GM18519 (cell line): ENCODE results near the gene CDH2.
"Not testable (repeated sequence)": the region's sequence is repeated elsewhere in the genome, so short reads cannot be mapped to it uniquely, and the experiment has no call there.

Experiments used
- ATAC-seq: cut with Tn5 transposase; IDR thresholded peaks from one replicate; pipeline ENCODE4 v1.9.1; 2021; ENCODE audit warnings: mild to moderate bottlenecking, moderate library complexity; ENCODE audit not compliant: unreplicated experiment, low FRiP score

Gene CDH2

GRCh38 chr18:27942706-27943105 lies 234.2 kb downstream of the CDH2 start:
- ATAC-seq = no peak

DNA sequence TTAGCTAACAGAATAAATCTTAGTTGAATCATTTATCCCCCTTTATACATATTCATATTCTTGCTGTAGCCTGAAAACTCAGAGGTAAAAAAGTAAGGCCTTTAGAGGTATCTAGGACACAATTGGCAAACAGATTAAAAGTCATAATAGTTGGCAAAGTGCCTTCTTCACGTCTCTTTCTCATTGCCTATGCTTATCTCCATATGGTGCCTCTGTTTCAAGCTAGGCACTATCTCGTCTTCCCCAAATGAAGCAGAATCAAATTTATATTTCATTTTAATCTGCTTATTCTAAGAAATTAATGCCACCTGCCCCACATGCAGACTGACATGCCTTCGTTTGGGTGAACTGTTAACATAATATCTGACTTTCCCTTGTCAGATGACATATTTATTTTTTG lies 245.4 kb downstream of the CDH2 start:
- no peak for ATAC-seq

DNA sequence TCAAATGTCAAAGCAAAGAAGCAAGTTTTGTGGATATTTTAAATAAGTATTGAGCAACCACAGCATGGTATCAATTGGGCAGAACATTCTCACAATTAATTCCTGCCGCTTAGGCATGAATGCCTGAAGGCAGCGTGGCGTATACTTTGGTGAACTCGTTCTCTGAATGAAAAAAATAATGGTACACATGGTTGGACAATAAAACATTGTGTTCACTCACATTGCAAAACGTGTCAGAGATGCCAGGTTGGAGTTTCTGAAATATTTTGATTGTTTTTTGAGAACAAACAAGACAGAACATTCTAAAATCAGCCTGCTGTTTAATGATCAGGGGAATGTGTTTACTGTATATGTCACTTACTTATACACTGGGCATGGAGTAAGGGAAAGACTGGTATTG lies 254.2 kb downstream of the CDH2 start:
- ATAC-seq = no peak

DNA sequence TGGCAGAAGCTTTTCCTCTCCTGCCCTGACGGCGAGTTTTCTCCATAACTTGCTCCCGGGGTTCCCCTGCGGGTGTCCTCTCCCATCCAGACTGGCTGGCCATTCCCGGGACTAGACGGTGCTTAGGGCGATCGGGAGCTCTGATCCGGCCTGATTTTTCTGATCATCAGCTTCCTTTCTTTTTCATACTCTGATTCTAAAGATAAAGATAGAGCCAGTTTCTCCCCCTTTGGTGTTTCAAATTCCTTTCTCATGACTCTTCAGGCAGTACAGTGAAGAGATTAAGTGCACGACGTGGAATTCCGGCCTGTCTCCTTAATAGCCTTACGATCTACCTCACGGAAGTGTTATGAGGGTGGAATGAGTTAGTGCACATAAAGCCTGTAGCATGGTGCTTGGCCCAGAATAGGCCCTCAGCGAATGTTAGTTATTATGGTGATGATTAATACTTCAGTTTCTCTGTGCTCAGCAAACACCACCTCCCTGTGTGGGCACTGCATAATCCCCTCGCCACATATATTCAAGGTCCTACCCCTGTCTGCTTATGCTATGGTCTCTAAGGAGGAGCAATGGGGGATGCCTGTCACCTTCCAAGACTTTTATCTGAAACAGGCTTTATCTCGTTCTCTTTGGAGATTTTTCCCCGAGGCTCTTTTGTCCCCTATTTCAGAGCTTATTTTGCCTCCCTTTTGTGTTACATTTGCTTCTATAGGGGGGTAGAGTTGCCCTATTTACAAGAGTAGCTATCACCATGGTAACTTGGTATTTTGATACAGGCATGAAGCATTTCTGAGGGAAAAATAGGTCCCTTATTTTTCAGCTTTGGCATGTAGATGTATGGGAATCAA lies 254.8 kb downstream of the CDH2 start:
- ATAC-seq = no peak

- ATAC-seq = no peak
These were observed 255.5 kb downstream of the CDH2 start for GRCh38 chr18:27921392-27921791.

DNA sequence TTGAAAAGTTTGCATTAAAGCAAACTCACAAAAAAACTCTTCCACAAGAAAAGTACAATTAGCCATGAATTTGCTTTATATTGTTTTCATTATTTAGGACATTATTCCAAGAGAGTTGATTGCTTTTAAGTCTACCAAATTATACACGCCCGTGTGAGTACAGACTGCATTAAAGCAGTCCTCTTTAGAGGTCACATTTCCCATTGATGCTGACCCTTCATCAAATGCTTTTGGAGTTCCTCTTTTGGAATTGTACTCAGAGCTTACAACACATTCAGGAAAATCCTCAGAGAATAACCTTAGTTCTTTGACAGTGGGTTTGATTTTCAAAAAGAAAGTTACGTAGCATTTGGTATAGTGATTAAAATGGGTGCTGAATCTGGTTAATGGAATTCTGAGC lies 256.1 kb downstream of the CDH2 start:
- no peak for ATAC-seq

GRCh38 chr18:27906189-27906588 lies 270.7 kb downstream of the CDH2 start:
- not testable (repeated sequence) for ATAC-seq

DNA sequence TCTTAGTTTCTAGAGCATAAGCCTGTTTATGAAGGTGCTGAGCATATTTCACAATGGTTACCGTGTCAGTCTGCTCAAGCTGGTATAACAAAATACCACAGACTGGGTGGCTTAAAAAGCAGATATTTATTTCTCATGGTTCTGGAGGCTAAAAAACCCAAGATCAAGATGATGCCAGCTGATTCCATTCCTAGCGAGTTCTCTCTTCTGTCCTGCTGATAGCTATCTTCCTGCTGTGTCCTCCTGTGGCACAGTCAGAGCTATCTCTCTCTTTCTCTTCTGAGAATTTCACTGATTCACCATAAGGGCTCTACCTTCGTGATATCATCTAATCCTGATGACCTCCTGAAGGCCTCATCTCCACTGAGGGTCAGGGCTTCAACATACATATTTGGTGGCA lies 273.0 kb downstream of the CDH2 start:
- no peak for ATAC-seq

DNA sequence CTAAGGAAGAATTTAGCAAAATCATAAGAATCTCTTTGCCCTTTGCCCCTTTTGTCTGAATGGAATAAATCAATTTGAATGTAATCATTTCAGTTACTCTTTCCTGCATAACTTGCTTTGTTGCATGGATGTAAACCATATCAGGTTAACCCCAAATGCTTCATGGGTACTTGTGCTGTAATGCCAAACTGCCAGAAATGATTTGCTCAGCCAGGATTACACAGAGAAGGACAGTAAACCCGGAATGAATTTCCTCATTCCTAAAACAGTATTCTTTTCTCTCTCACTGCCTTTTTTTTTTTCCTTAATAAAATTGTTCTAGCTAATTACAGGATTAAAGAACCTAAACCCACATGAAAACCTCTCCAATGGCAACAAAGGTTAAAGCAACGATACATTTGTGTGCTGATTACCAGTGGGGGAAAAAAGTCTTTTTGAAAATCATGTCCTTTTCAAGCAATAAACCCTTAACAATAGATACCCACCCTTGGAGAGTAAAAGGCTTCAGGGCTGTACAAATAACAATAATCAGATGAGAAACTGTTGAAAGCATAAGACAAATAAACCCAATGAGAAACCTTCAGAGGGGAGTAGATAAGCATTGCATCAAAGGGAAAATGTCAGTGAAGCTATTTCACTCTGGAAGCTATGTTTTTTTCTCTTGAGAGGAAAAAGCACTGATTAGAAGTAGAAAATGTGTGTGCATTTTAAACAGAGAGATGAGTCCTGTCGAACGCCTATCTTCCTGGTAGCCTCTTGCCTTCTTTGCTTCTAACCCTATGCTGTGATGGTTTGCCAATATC lies 275.3 kb downstream of the CDH2 start:
- no peak for ATAC-seq
